Endodermal cell (in vitro differentiated cells): ENCODE data around the gene NADK. TPM values are rescaled to one million over a fixed set of nuclear protein-coding genes. Genes with fewer than 3 reads are reported as not detected.

Experiments used
- DNase-seq: peaks from one replicate; pipeline ENCODE4 v3.0.0-alpha.2; 2017
- H3K27ac ChIP-seq: 2 replicates; pipeline ENCODE4 v1.5.1; 2013; ENCODE audit warnings: mild to moderate bottlenecking, low read depth, low read length, moderate library complexity
- H3K27me3 ChIP-seq: 2 replicates; pipeline ENCODE4 v1.6.1; 2013; ENCODE audit warnings: mild to moderate bottlenecking, low read length, moderate library complexity; ENCODE audit not compliant: insufficient read depth, control insufficient read depth, poor library complexity, severe bottlenecking
- H3K36me3 ChIP-seq: 2 replicates; pipeline ENCODE4 v1.7.0; 2013; ENCODE audit warnings: mild to moderate bottlenecking, low read length, moderate library complexity; ENCODE audit not compliant: control insufficient read depth, insufficient read depth
- H3K4me1 ChIP-seq: one replicate; pipeline ENCODE4 v1.7.0; 2013; ENCODE audit warnings: low read length; ENCODE audit not compliant: control insufficient read depth, insufficient read depth
- H3K4me3 ChIP-seq: 2 replicates; pipeline ENCODE4 v1.5.1; 2013; ENCODE audit warnings: mild to moderate bottlenecking, low read length, moderate library complexity
- H3K9ac ChIP-seq: 2 replicates; pipeline ENCODE4 v1.6.1; 2013; ENCODE audit warnings: mild to moderate bottlenecking, low read length, moderate library complexity; ENCODE audit not compliant: poor library complexity, severe bottlenecking; ENCODE audit errors: extremely low read depth
- H3K9me3 ChIP-seq: 2 replicates; pipeline ENCODE4 v1.6.1; 2013; ENCODE audit warnings: mild to moderate bottlenecking, low read length, moderate library complexity; ENCODE audit not compliant: control insufficient read depth
- H3K27ac Mint-ChIP-seq: 2 replicates; pipeline ENCODE4 v1.8.0; 2020; ENCODE audit warnings: mixed read lengths
- H3K27me3 Mint-ChIP-seq: 2 replicates; pipeline ENCODE4 v1.8.0; 2021; ENCODE audit warnings: mild to moderate bottlenecking, mixed read lengths; ENCODE audit not compliant: insufficient read depth
- H3K36me3 Mint-ChIP-seq: 2 replicates; pipeline ENCODE4 v1.8.0; 2020; ENCODE audit warnings: low read depth, mixed read lengths
- H3K4me1 Mint-ChIP-seq: 2 replicates; pipeline ENCODE4 v1.8.0; 2020; ENCODE audit warnings: mixed read lengths
- H3K4me3 Mint-ChIP-seq: 2 replicates; pipeline ENCODE4 v1.8.0; 2020; ENCODE audit warnings: mild to moderate bottlenecking, moderate library complexity, mixed read lengths
- H3K9me3 Mint-ChIP-seq: 2 replicates; pipeline ENCODE4 v1.8.0; 2020; ENCODE audit warnings: mild to moderate bottlenecking, mixed read lengths
- WGBS, 2 experiments: methylation state at CpG; one replicate each; pipeline versions ENCODE4 v1.1.5 to v1.1.7; 2013; ENCODE audit warnings: missing lambda C conversion rate in 2 of 2, mixed read lengths in 1 of 2; ENCODE audit not compliant: insufficient coverage in 1 of 2, insufficient read length in 1 of 2; 5-methylcytosine and 5-hydroxymethylcytosine counted together
- total RNA-seq, 2 donors: library from RNA; stranded (reverse); fragmentation: NEBNext Ultra II Directional in 1 of 2; extraction: Animal tissue kit (Norgen Biotek cat#: 25700) in 1 of 2; gene quantifications; 2 replicates in 1 of 2; 3 replicates in 1 of 2; pipeline ENCODE4 v1.2.1, GENCODE V29; 2021
- TF ChIP-seq, protein P1 (sequence below): fragments of 200-600 bp; sonication (generic); conservative IDR thresholded peaks from 2 replicates; pipeline ENCODE4 v1.5.0; 2021; ENCODE audit warnings: antibody characterized with exemption, mild to moderate bottlenecking

The NADK gene
- total RNA-seq, 2 donors from 2014 or later: 75.2 to 81.6 TPM

DNA sequence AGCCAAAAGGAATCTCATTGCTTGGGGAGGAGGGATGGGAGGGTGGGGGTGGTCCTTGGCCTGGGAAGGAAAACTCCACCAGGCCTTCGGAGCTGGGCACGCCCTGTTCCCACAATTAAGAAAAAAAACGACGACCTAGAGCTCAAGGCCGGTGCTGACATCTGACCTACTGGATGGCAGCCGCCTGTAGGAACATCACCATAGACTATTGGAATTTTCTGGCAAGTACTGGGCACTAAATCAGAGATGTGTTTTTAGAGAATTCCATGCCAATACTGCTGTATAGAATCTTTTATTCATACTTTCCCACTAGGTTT, 729 bp downstream of the NADK start:
- Histone ChIP-seq H3K9me3 (peaks cover 2% of the 10 kb centered on the region), H3K27ac (no peak overlapping the region), H3K9ac (peak overlapping the region; percentile 83), H3K36me3 (peaks cover 10% of the 10 kb centered on the region), H3K4me3 (peak overlapping the region; percentile 88), H3K27me3 (no peaks in the 10 kb centered on the region), H3K4me1 (peaks cover 16% of the 10 kb centered on the region)
- no peak for DNase-seq
- H3K4me3 Mint-ChIP-seq: peak overlapping the region; percentile 77
- WGBS, 2 experiments: 0 to 5% methylated on average over 4 to 6 of the region's 6 CpGs
- peaks cover 30% of the 10 kb centered on the region for H3K4me1 Mint-ChIP-seq
- H3K27me3 Mint-ChIP-seq: no peaks in the 10 kb centered on the region
- H3K27ac Mint-ChIP-seq: peak overlapping the region; percentile 78
- peaks cover 15% of the 10 kb centered on the region for H3K36me3 Mint-ChIP-seq
- TF ChIP-seq, protein P1, sequence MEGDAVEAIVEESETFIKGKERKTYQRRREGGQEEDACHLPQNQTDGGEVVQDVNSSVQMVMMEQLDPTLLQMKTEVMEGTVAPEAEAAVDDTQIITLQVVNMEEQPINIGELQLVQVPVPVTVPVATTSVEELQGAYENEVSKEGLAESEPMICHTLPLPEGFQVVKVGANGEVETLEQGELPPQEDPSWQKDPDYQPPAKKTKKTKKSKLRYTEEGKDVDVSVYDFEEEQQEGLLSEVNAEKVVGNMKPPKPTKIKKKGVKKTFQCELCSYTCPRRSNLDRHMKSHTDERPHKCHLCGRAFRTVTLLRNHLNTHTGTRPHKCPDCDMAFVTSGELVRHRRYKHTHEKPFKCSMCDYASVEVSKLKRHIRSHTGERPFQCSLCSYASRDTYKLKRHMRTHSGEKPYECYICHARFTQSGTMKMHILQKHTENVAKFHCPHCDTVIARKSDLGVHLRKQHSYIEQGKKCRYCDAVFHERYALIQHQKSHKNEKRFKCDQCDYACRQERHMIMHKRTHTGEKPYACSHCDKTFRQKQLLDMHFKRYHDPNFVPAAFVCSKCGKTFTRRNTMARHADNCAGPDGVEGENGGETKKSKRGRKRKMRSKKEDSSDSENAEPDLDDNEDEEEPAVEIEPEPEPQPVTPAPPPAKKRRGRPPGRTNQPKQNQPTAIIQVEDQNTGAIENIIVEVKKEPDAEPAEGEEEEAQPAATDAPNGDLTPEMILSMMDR: no peak
- H3K9me3 Mint-ChIP-seq: peaks cover under 1% of the 10 kb centered on the region

DNA sequence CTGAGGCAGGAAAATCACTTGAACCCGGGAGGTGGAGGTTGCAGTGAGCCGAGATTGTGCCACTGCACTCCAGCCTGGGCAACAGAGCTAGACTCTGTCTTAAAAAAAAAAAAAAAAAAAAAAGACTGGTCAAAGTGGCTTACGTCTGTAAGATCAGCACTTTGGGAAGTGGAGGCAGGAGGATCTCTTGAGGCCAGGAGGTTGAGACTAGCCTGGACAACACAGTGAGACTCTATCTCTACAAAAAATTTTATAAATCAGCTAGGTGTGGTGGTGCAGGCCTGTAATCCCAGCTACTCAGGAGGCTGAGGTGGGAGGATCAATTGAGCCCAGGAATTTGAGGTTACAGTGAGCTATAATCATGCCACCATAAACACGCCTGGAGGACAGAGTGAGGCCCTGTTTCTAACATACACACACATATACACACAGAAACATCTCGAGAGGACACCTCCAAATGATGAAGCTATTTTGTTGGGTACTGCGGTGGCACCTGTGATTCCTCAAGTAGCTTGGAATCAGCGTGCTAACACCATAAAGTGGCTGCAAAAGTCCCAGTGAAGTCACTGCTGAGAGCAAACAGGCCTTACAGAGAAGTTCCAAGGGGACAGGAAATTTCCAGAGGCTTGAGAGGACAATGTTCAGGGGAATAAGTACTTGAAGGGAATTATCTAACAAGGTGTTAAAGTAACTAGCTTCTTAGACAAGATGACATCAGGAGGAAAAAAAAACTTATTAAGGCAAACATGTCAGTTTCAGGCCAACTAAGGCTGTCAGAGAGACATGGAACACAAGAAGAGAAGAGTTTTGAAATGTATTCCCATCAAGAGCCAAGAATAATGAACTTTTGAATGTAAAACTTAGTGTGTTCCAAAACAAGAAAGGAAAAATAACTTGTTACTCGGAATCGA, 1.3 kb downstream of the NADK start:
- peaks cover 16% of the 10 kb centered on the region for H3K36me3 ChIP-seq
- H3K4me3 ChIP-seq: peak overlapping the region; percentile 88
- H3K27ac ChIP-seq: no peak overlapping the region
- TF ChIP-seq, protein P1: no peak
- peaks cover 16% of the 10 kb centered on the region for H3K4me1 ChIP-seq
- Mint-ChIP-seq H3K27ac (peak overlapping the region; percentile 78), H3K9me3 (peaks cover 5% of the 10 kb centered on the region), H3K4me1 (peaks cover 30% of the 10 kb centered on the region), H3K36me3 (peaks cover 21% of the 10 kb centered on the region), H3K27me3 (no peaks in the 10 kb centered on the region), H3K4me3 (peak overlapping the region; percentile 77)
- peaks cover 8% of the 10 kb centered on the region for H3K9me3 ChIP-seq
- H3K27me3 ChIP-seq: no peaks in the 10 kb centered on the region
- peak overlapping the region; percentile 83 for H3K9ac ChIP-seq
- 76 to 90% methylated on average over 4 to 8 of the region's 9 CpGs for WGBS, 2 experiments
- DNase-seq: no peak

DNA sequence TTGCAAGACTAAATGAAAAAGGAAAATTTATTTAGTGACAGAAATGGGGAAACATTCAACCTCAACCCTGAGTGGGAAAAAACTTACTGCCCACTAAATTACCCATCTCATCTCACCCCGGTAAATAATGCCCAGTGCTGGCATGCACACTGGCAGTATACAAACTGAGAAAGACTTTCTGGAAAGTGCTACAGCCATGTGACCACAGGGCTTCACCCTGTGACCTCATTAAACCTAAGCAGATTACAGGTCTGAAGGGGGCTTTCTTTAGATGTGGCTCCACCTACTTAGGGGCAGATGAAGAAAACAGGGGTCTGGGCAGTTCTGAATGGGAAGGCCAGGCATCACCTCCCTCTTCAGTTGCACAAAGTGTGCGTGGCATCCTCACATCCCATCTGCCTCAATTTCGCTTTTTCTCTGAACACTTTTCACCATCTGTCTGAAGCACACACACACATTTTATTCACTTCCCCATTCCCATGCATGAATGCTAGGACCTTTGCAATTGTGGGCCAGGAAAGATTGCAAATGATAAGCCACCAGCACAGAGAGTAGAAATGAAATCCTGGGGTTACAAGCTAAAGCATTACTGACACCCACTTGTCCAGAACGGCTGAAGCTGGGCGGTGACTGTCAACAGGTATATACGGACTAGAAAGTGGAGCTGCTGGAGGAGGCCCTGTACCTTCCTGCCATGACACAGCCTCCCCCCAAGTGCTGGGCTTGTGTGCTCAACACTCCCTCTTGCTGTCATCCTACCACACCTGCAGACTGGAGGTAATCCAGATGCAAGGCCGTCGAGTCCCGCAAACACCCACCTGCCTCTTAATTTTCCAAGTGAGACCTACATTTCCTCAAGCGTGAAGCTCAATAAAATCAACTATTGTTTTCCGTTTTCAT, 2.7 kb downstream of the NADK start:
- Mint-ChIP-seq H3K27me3 (no peaks in the 10 kb centered on the region), H3K9me3 (peaks cover 14% of the 10 kb centered on the region), H3K27ac (peak overlapping the region; percentile 55), H3K4me1 (peaks cover 30% of the 10 kb centered on the region), H3K4me3 (peak overlapping the region; percentile 13), H3K36me3 (peaks cover 31% of the 10 kb centered on the region)
- DNase-seq: no peak
- Histone ChIP-seq H3K27me3 (no peaks in the 10 kb centered on the region), H3K9me3 (peaks cover 18% of the 10 kb centered on the region), H3K27ac (no peak overlapping the region), H3K36me3 (peaks cover 25% of the 10 kb centered on the region), H3K4me3 (peak overlapping the region; percentile 5), H3K9ac (no peak overlapping the region), H3K4me1 (peaks cover 12% of the 10 kb centered on the region)
- TF ChIP-seq, protein P1: no peak
- 92 to 96% methylated on average over 10 to 11 of the region's 11 CpGs for WGBS, 2 experiments
